ENCODE measurements around the gene ITGB1BP2.
"Not testable (repeated sequence)": the region's sequence is repeated elsewhere in the genome, so short reads cannot be mapped to it uniquely, and the experiment has no call there.

Gene ITGB1BP2

GRCh38 chrX:71302461-71303213 lies 1.1 kb downstream of the ITGB1BP2 start:
- no peak for DNase-seq

GRCh38 chrX:71304561-71304960 lies 3.0 kb downstream of the ITGB1BP2 start:
- no peak for DNase-seq

- no peak for DNase-seq
Measured at GRCh38 chrX:71315917-71316316, 14.4 kb downstream of the ITGB1BP2 start.

GRCh38 chrX:71316959-71317358 lies 15.4 kb downstream of the ITGB1BP2 start:
- not testable (repeated sequence) for DNase-seq

- no peak for DNase-seq
Measured at GRCh38 chrX:71320126-71320525, 18.6 kb downstream of the ITGB1BP2 start.

- DNase-seq: no peak
Measured at GRCh38 chrX:71321731-71322130, 20.2 kb downstream of the ITGB1BP2 start.

- not testable (repeated sequence) for DNase-seq
Measured at GRCh38 chrX:71324452-71324851, 22.9 kb downstream of the ITGB1BP2 start.

- DNase-seq: no peak
Measured at GRCh38 chrX:71326394-71326793, 24.8 kb downstream of the ITGB1BP2 start.

- DNase-seq: not testable (repeated sequence)
Measured at GRCh38 chrX:71349151-71349665, 47.7 kb downstream of the ITGB1BP2 start.

GRCh38 chrX:71349867-71350266 lies 48.3 kb downstream of the ITGB1BP2 start:
- DNase-seq: not testable (repeated sequence)

GRCh38 chrX:71352439-71352838 lies 50.9 kb downstream of the ITGB1BP2 start:
- not testable (repeated sequence) for DNase-seq
